ENCODE data around the gene BAIAP2L2.
"Not testable (repeated sequence)": the region's sequence is repeated elsewhere in the genome, so short reads cannot be mapped to it uniquely, and the experiment has no call there.

BAIAP2L2 gene

GRCh38 chr22:38040953-38041759 lies 69.3 kb downstream of the BAIAP2L2 start:
- no peak for DNase-seq (ENCODE audit: low read depth, low spot score)

DNA sequence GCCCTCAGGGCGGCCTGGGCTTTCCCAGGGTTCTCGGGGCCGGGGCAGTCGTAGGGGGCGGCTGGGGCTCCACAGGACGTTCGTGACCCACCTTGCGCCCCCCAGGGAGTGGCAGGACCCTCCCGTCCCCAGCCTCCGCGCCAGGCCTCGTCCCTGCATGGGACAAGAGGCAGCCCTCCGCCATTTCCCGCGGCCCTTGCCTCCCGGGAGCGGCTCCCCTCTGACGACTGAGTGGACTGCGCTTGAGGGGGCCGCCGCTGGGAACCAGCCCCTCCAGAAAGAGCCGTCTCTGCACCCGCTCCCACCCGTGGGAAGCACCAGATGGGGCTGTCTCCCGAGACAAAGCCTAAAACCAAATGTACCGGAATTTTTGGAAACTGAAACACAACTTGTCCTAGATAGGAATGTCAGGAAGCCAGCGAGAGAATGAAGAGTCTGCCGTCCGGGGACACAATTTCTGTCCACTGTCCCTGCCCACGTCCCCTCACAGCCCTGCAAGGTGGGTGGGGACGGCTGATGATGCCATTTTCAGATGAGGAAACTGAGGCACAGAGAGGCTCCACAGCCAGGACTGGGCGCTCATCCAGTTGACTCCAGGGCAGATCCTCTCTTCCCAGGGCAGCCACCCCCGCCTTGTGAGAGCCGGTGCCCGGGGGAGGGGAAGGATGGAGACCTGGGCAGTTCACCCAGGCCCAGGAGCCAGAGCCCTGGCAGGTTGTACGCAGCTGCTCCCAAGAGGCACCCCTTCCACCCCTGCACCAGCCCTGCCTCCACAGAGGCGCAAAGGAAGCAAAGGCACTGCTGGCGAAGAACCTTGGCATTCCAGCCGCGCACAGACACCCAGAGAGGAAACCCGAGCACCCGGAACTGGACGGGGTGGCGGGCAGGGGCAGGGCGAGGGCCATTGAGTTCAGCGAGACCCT lies 71.3 kb downstream of the BAIAP2L2 start:
- no peak for DNase-seq (ENCODE audit: low read depth, low spot score)

GRCh38 chr22:38038426-38038825 lies 72.1 kb downstream of the BAIAP2L2 start:
- DNase-seq (ENCODE audit: low read depth, low spot score) = no peak

GRCh38 chr22:38037367-38038150 lies 72.9 kb downstream of the BAIAP2L2 start:
- DNase-seq (ENCODE audit: low read depth, low spot score) = not testable (repeated sequence)

DNA sequence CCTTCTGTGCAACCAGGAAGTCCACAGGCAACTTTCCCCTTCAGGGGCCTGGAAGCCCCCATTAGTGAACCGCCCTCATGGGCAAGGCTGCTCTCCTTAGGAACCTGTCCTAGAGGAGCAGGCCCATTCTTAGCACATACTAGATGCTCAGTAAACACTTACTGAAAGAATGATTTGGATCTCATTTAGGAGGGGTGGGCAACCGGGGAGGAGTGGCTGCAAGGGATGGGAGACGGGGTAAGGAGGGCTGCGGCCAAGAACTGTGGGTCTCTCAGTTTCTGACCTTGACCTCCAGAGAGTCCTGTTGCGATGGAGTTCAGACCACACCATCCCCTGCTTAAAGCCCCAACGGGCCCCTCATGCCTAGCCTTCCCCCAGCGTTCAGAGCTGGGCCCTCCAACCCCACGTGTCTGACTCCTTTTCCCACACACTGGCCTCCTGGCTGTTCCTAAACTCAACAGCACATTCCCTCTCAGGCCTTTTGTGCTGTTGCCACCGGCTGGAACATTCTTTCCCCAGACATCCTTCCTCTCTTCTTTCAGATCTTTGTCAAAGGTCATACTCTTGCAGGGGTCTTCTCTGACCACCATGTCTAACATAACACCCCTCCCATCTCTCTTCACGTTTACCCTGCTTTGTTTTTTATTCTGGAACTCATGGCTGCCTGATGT lies 74.0 kb downstream of the BAIAP2L2 start:
- no peak for DNase-seq (ENCODE audit: low read depth, low spot score)

- DNase-seq (ENCODE audit: low read depth, low spot score) = no peak
Observed at GRCh38 chr22:38035530-38035885, 75.0 kb downstream of the BAIAP2L2 start.

Data from iPS DF 19.7 (cell line).